Glutamatergic neuron (in vitro differentiated cells): Measurements from ENCODE around the gene HOXD8. TPM values are rescaled to one million over a fixed set of nuclear protein-coding genes. Genes with fewer than 3 reads are reported as not detected.

Experiments used
- DNase-seq: peaks from one replicate; pipeline ENCODE4 v3.0.0; 2022
- H3K27ac Mint-ChIP-seq: one replicate; pipeline ENCODE4 v1.8.0; 2020; ENCODE audit warnings: mild to moderate bottlenecking, mixed read lengths, inconsistent platforms; ENCODE audit not compliant: unreplicated experiment
- H3K27me3 Mint-ChIP-seq: one replicate; pipeline ENCODE4 v1.8.0; 2020; ENCODE audit warnings: mild to moderate bottlenecking, moderate library complexity, mixed read lengths, inconsistent platforms; ENCODE audit not compliant: unreplicated experiment
- H3K36me3 Mint-ChIP-seq: one replicate; pipeline ENCODE4 v1.8.0; 2020; ENCODE audit warnings: mild to moderate bottlenecking, mixed read lengths, inconsistent platforms; ENCODE audit not compliant: unreplicated experiment
- H3K4me1 Mint-ChIP-seq: one replicate; pipeline ENCODE4 v1.8.0; 2020; ENCODE audit warnings: mild to moderate bottlenecking, low read depth, mixed read lengths, inconsistent platforms; ENCODE audit not compliant: unreplicated experiment
- H3K4me3 Mint-ChIP-seq: one replicate; pipeline ENCODE4 v1.8.0; 2020; ENCODE audit warnings: mild to moderate bottlenecking, mixed read lengths, inconsistent platforms; ENCODE audit not compliant: unreplicated experiment
- H3K9me3 Mint-ChIP-seq: one replicate; pipeline ENCODE4 v1.8.0; 2020; ENCODE audit warnings: mild to moderate bottlenecking, moderate library complexity, mixed read lengths, inconsistent platforms; ENCODE audit not compliant: unreplicated experiment
- microRNA-seq: library from miRNA; unstranded; fragments of <30 nt; microRNA quantifications from one replicate; pipeline ENCODE4, GENCODE V29; 2020; ENCODE audit not compliant: unreplicated experiment
- total RNA-seq: library from RNA; stranded (reverse); fragmentation: NEBNext Ultra II Directional; extraction: Animal tissue kit (Norgen Biotek cat#: 25700); gene quantifications from one replicate; pipeline ENCODE4 v1.2.1, GENCODE V29; 2021; ENCODE audit not compliant: unreplicated experiment
- TF ChIP-seq, protein P1 (sequence below): fragments of 200-600 bp; sonication (generic); IDR thresholded peaks from one replicate; pipeline ENCODE4 v1.5.0; 2021; ENCODE audit not compliant: partially characterized antibody, unreplicated experiment

The HOXD8 gene
- total RNA-seq, 1 donor from 2014 or later, result 0.27 TPM

GRCh38 chr2:176178038-176178756, 48.7 kb downstream of the HOXD8 start:
- peak; percentile 33 for DNase-seq
- peaks cover 42% of the 10 kb centered on the region for H3K27me3 Mint-ChIP-seq

GRCh38 chr2:176178757-176179295, 49.3 kb downstream of the HOXD8 start:
- H3K27ac Mint-ChIP-seq, result no peak overlapping the region
- H3K4me1 Mint-ChIP-seq, result peaks cover 13% of the 10 kb centered on the region
- H3K36me3 Mint-ChIP-seq, result peaks cover 15% of the 10 kb centered on the region
- TF ChIP-seq, protein P1, sequence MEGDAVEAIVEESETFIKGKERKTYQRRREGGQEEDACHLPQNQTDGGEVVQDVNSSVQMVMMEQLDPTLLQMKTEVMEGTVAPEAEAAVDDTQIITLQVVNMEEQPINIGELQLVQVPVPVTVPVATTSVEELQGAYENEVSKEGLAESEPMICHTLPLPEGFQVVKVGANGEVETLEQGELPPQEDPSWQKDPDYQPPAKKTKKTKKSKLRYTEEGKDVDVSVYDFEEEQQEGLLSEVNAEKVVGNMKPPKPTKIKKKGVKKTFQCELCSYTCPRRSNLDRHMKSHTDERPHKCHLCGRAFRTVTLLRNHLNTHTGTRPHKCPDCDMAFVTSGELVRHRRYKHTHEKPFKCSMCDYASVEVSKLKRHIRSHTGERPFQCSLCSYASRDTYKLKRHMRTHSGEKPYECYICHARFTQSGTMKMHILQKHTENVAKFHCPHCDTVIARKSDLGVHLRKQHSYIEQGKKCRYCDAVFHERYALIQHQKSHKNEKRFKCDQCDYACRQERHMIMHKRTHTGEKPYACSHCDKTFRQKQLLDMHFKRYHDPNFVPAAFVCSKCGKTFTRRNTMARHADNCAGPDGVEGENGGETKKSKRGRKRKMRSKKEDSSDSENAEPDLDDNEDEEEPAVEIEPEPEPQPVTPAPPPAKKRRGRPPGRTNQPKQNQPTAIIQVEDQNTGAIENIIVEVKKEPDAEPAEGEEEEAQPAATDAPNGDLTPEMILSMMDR, result no peak
- no peak for DNase-seq
- H3K4me3 Mint-ChIP-seq, result no peak overlapping the region
- H3K27me3 Mint-ChIP-seq, result peaks cover 38% of the 10 kb centered on the region
- H3K9me3 Mint-ChIP-seq, result peaks cover 5% of the 10 kb centered on the region

More at GRCh38 chr2:176178038-176178756, 48.7 kb downstream of the HOXD8 start:
- Mint-ChIP-seq H3K27ac (no peak overlapping the region), H3K36me3 (peaks cover 15% of the 10 kb centered on the region), H3K4me3 (peak overlapping the region; percentile 89), H3K4me1 (peaks cover 13% of the 10 kb centered on the region), H3K9me3 (peaks cover 6% of the 10 kb centered on the region)
- TF ChIP-seq, protein P1, result no peak

DNA sequence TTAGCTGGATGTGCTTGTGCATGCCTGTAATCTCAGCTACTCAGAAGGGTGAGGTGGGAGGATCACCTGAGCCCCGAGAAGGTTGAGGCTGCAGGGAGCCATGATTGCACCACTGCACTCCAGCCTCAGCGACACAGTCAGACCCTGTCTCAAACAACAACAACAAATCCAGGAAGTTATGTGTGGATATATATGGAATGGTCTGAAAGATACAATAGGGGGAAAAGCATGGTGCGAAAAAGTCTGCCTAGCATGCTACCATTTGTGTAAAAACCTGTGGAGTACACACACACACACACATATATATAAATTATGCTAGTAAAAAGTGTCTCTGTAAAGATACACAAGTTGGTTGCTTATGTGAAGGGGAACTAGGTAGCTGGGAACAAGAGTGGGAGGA, 52.0 kb downstream of the HOXD8 start:
- TF ChIP-seq, protein P1, result no peak
- Mint-ChIP-seq H3K4me3 (no peak overlapping the region), H3K36me3 (peaks cover 22% of the 10 kb centered on the region), H3K27me3 (peaks cover 32% of the 10 kb centered on the region), H3K27ac (no peak overlapping the region), H3K9me3 (peaks cover 7% of the 10 kb centered on the region), H3K4me1 (peaks cover 3% of the 10 kb centered on the region)
- DNase-seq, result no peak

Small RNAs within 50 kb of the gene (microRNA-seq; reads per million reads assigned to microRNA genes)
- gene MIR10B, result 25.5 reads per million, percentile 61 among the genes with 10 or more reads in this experiment

Other genes starting within 250 kb of the HOXD8 start
- gene LNPK, start 127.4 kb upstream of the HOXD8 start, total RNA-seq, result 78.2 TPM
- 0.76 TPM for gene EVX2, start 45.7 kb upstream of the HOXD8 start, total RNA-seq
- 0.17 TPM for gene HOXD13, start 37.0 kb upstream of the HOXD8 start, total RNA-seq
- gene HOXD12, start 29.9 kb upstream of the HOXD8 start, total RNA-seq, result not detected
- gene HOXD11, start 22.4 kb upstream of the HOXD8 start, total RNA-seq, result not detected
- not detected for gene HOXD10, start 12.9 kb upstream of the HOXD8 start, total RNA-seq
- 0.44 TPM for gene HOXD9, start 7.0 kb upstream of the HOXD8 start, total RNA-seq
- not detected for gene HOXD4, start 21.8 kb downstream of the HOXD8 start, total RNA-seq
- not detected for gene HOXD3, start 27.6 kb downstream of the HOXD8 start, total RNA-seq
- not detected for gene HOXD1, start 59.0 kb downstream of the HOXD8 start, total RNA-seq
- 35.7 TPM for gene MTX2, start 139.7 kb downstream of the HOXD8 start, total RNA-seq